ENCODE measurements around the gene SLC25A38. TPM values are rescaled to one million over a fixed set of nuclear protein-coding genes. Genes with fewer than 3 reads are reported as not detected.

SLC25A38 gene
- polyA plus RNA-seq, 1 donor from 2014 or later: 32.5 TPM

GRCh38 chr3:39434574-39434973 is 51.4 kb downstream of the SLC25A38 start:
- Histone ChIP-seq H3K4me3 (ENCODE audit: low read length) (no peak overlapping the region), H3K4me2 (ENCODE audit: low read length) (no peak overlapping the region), H3K9me2 (ENCODE audit: insufficient read depth, low read length) (no peaks in the 10 kb centered on the region), H3F3A (ENCODE audit: insufficient read depth, low read length, poor library complexity, severe bottlenecking) (no peaks in the 10 kb centered on the region), H3K27me3 (ENCODE audit: insufficient read depth, low read depth, low read length) (no peaks in the 10 kb centered on the region), H3K9me3 (ENCODE audit: low read length) (no peaks in the 10 kb centered on the region), H3K9ac (ENCODE audit: low read length) (no peak overlapping the region), H3K79me2 (replicated peaks; ENCODE audit: insufficient read depth, low read length) (no peaks in the 10 kb centered on the region), H3K36me3 (ENCODE audit: insufficient read depth, low read length) (no peaks in the 10 kb centered on the region), H3K27ac (ENCODE audit: low read length) (no peak overlapping the region), H2AFZ (ENCODE audit: low read depth, low read length) (no peak overlapping the region), H4K20me1 (ENCODE audit: insufficient read depth) (no peaks in the 10 kb centered on the region)
- no peak for TF ChIP-seq TAF1 (IDR thresholded peaks at IDR 0.05; ENCODE audit: low read depth)
- no peak for TF ChIP-seq EZH2 (IDR thresholded peaks at IDR 0.05; ENCODE audit: borderline replicate concordance, insufficient read depth, low read length, poor library complexity, severe bottlenecking)
- no peak for TF ChIP-seq SMC3 (conservative IDR thresholded peaks at IDR 0.05; ENCODE audit: poor library complexity)
- no peak for TF ChIP-seq EP300 (conservative IDR thresholded peaks at IDR 0.05; ENCODE audit: poor library complexity, severe bottlenecking)
- TF ChIP-seq CTCF (IDR thresholded peaks at IDR 0.05; ENCODE audit: poor library complexity, severe bottlenecking): no peak
- no peak for TF ChIP-seq POLR2AphosphoS5 (IDR thresholded peaks at IDR 0.05)
- TF ChIP-seq, protein P1, sequence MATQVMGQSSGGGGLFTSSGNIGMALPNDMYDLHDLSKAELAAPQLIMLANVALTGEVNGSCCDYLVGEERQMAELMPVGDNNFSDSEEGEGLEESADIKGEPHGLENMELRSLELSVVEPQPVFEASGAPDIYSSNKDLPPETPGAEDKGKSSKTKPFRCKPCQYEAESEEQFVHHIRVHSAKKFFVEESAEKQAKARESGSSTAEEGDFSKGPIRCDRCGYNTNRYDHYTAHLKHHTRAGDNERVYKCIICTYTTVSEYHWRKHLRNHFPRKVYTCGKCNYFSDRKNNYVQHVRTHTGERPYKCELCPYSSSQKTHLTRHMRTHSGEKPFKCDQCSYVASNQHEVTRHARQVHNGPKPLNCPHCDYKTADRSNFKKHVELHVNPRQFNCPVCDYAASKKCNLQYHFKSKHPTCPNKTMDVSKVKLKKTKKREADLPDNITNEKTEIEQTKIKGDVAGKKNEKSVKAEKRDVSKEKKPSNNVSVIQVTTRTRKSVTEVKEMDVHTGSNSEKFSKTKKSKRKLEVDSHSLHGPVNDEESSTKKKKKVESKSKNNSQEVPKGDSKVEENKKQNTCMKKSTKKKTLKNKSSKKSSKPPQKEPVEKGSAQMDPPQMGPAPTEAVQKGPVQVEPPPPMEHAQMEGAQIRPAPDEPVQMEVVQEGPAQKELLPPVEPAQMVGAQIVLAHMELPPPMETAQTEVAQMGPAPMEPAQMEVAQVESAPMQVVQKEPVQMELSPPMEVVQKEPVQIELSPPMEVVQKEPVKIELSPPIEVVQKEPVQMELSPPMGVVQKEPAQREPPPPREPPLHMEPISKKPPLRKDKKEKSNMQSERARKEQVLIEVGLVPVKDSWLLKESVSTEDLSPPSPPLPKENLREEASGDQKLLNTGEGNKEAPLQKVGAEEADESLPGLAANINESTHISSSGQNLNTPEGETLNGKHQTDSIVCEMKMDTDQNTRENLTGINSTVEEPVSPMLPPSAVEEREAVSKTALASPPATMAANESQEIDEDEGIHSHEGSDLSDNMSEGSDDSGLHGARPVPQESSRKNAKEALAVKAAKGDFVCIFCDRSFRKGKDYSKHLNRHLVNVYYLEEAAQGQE (IDR thresholded peaks at IDR 0.05; ENCODE audit: borderline replicate concordance): no peak
- no peak for TF ChIP-seq MXI1 (conservative IDR thresholded peaks at IDR 0.05; ENCODE audit: poor library complexity, severe bottlenecking)
- no peak for TF ChIP-seq RAD21 (conservative IDR thresholded peaks at IDR 0.05)

DNA sequence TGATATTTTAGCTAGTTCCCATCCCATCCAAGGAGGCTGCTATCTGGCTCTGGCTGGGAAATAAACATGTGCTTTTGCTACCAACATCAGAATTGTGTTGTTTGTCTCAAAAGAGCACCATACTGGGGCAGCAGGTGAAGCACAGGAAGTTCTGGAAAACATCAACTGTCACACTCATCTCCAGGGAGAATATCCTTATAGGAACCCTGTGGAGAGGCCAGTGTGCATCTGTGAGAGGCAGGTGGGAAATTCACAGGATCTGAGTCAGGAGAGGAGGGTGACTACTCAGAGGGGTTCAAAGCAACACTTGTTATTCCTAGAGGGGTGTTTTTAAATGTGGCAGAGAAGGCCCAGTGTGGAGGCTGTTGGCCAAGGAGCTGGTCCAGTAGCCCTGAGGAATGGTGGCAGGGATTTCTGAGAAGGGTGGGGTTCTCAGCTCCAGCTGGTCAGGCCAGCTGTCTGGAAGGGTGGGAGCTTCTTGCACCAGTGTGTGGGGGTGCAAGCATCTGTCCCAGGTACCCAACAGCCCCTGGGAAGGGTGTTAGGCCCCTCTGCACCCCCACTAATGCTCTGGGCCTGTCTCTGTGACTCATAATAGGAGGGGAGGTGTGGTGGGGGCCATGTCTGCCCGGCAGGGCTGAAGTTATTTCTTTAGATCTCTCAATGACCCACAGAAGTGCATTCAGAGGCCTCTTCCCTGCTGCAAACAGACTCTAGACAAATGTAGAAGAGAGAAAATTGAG is 52.0 kb downstream of the SLC25A38 start:
- no peak overlapping the region for H3K9ac ChIP-seq (ENCODE audit: low read length)
- TF ChIP-seq TAF1 (IDR thresholded peaks at IDR 0.05; ENCODE audit: low read depth): no peak
- TF ChIP-seq, protein P1 (IDR thresholded peaks at IDR 0.05; ENCODE audit: borderline replicate concordance): no peak
- no peak for TF ChIP-seq SMC3 (conservative IDR thresholded peaks at IDR 0.05; ENCODE audit: poor library complexity)
- TF ChIP-seq EP300 (conservative IDR thresholded peaks at IDR 0.05; ENCODE audit: poor library complexity, severe bottlenecking): no peak
- no peak for TF ChIP-seq MXI1 (conservative IDR thresholded peaks at IDR 0.05; ENCODE audit: poor library complexity, severe bottlenecking)
- TF ChIP-seq RAD21 (conservative IDR thresholded peaks at IDR 0.05): no peak
- no peak for TF ChIP-seq CTCF (IDR thresholded peaks at IDR 0.05; ENCODE audit: poor library complexity, severe bottlenecking)
- no peak for TF ChIP-seq POLR2AphosphoS5 (IDR thresholded peaks at IDR 0.05)
- TF ChIP-seq EZH2 (IDR thresholded peaks at IDR 0.05; ENCODE audit: borderline replicate concordance, insufficient read depth, low read length, poor library complexity, severe bottlenecking): no peak
- H2AFZ ChIP-seq (ENCODE audit: low read depth, low read length): no peak overlapping the region
- no peaks in the 10 kb centered on the region for H3K9me3 ChIP-seq (ENCODE audit: low read length)
- H3K27ac ChIP-seq (ENCODE audit: low read length): no peak overlapping the region
- no peak overlapping the region for H3K4me2 ChIP-seq (ENCODE audit: low read length)
- H3F3A ChIP-seq (ENCODE audit: insufficient read depth, low read length, poor library complexity, severe bottlenecking): no peaks in the 10 kb centered on the region
- no peaks in the 10 kb centered on the region for H3K27me3 ChIP-seq (ENCODE audit: insufficient read depth, low read depth, low read length)
- H3K4me3 ChIP-seq (ENCODE audit: low read length): no peak overlapping the region
- H3K36me3 ChIP-seq (ENCODE audit: insufficient read depth, low read length): no peaks in the 10 kb centered on the region
- H4K20me1 ChIP-seq (ENCODE audit: insufficient read depth): no peaks in the 10 kb centered on the region
- H3K79me2 ChIP-seq (replicated peaks; ENCODE audit: insufficient read depth, low read length): no peaks in the 10 kb centered on the region
- H3K9me2 ChIP-seq (ENCODE audit: insufficient read depth, low read length): no peaks in the 10 kb centered on the region

Measured in neural cell (in vitro differentiated cells).